LoVo (cell line): ENCODE results near the gene DPH5.
"Not testable (repeated sequence)": the region's sequence is repeated elsewhere in the genome, so short reads cannot be mapped to it uniquely, and the experiment has no call there.

Experiments used
- DNase-seq: peaks from one replicate; pipeline ENCODE4 v3.0.0-alpha.2; 2016; ENCODE audit warnings: low spot score

Gene DPH5

DNA sequence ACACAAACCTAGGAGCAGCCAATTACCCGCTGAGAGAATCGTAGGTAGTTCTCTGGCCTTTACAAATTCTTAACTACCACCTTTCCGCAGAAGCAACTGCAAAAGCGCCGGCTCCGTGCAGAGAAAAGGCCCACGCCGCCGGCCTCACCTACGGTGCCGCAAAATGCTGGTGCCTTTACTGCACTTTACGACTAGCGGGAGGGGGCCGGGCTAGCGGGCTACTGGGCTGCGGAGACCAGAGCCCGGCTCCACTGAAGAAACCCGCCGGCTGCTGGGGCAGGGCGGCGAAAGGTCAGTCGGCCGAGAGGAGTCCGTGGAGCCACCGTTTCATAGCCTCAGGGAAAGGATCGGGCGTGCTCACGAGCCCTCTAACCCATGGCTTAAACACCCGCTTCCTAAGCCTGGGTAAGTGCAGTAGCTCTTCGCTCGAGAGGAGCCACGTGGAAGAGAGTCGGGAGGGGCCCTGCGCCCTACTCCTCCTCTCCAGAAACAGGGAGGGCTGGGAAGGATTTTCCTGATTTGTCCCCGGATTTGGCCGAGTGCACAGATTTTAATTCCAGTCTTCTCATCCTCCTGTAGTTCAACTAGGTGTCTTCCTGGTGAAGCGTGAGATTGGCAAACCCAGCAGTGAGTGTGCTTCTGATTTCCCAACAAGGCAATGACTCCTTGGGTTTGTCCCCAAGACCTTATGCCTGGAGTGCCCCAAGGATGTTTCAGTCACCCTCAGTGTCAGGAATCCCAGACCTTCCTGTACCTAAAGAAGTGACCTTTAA is at the start of gene DPH5:
Gene DPH5 (minus strand): TSS at position 128 of the 773 bp plus-strand sequence. CDS start 341 bp downstream, outside the sequence.
- DNase-seq: peak; percentile 87

DNA sequence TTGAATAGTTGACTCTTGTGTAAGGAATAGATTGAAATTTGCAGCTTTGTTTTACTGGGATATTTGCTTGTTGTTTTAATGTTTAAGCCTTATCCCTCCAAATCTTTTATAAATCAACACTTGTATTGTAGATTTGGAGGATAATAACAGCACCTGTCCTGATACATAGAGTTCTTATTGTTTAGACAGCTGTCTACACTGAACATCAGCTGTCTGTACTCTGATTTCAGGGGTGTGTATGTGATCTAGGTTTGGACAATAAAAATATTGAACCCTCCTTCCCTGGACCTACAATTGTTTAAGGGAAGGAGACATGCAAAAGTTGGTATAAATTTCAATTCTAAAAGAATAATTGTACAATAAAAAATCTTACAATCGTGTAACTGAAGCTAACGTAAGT is 48.3 kb upstream of the DPH5 start:
- DNase-seq: no peak

GRCh38 chr1:101071470-101071891 is 45.9 kb upstream of the DPH5 start:
- no peak for DNase-seq

GRCh38 chr1:101069158-101069557 is 43.6 kb upstream of the DPH5 start:
- DNase-seq: no peak

DNA sequence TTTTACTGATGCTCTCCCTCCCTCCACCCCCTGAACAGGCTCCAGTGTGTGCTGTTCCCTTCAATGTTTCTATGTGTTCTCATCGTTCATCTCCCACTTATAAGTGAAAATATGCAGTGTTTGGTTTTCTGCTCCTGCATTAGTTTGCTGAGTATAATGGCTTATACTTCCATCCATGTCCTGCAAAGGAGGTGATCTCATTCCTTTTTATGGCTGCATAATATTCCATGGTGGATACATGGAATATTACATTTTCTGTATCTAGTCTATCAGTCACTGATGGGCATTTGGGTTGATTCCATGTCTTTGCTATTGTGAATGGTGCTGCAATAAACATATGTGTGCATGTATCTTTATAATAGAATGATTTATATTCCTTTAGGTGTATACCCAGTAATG is 41.4 kb upstream of the DPH5 start:
- not testable (repeated sequence) for DNase-seq

DNA sequence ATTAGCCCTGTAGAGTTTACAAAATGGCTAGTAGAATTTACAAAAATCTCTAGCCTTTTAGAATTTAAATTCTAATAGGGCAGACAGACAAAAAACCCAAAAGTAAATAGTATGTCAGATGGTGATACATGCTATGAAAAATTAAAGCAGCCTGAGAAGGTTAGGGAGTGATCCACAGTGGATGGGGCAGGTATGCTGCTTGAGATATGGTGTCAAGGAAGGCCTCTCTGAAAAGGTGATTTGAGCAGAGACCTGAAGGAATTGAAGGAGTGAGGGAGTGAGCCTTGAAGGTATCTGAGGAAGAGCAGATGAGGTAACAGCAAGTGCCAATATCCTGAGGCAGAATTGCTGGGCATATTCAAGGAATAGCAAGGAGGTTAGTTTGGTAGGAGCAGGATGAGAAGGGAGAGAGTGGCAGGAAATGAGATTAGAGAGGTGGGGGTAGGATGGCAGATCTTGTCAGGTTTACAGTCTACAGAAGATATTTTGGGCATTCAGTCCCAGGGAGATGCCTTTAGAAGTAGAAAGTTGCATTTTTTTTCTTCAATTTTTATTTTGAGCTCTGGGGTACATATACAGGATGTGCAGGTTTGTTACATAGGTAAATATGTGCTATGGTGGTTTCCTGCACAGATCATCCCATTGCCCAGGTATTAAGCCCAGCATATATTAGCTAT is 40.8 kb upstream of the DPH5 start:
- no peak for DNase-seq

DNA sequence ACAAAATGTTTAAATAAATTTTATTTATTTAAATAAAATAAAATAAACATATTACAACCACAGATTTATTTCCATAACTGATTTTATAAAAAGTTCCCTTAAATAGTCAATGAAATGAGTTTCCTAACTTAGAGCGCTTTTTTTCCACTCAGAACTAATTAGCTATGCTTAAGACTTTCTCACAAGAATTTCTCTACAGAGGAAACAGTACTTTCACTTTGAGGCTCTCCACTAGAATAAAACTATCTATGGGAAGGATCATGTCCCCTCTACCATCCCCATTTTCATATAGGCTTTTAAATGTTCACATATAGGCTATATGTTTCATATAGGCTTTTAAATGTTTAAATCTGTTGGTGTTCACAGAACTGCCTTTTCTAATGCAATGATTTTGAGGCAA is 40.0 kb upstream of the DPH5 start:
- DNase-seq: no peak

- no peak for DNase-seq
Observed at GRCh38 chr1:101064697-101065096, 39.1 kb upstream of the DPH5 start.

GRCh38 chr1:101060992-101061391 is 35.4 kb upstream of the DPH5 start:
- DNase-seq: no peak

- no peak for DNase-seq
Observed at GRCh38 chr1:101059945-101060542, 34.5 kb upstream of the DPH5 start.

DNA sequence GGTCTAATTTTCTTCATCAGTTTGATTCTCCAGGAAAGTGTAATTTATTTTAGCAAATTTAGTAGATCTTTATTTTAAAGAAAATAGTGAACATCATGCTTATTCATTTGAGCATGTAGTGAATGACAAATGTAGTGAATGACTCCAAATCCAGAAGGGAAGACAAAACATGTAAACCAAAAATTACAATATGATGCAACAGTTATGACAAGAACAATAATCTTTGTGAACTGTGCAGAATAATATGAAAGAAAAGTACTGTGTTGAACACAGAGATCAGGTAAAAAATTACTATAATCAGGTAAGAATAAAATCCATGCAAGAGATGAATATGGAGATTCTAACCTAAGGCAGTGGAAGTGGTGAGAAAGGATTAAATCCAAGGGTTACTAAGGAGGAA is 30.0 kb upstream of the DPH5 start:
- no peak for DNase-seq

DNA sequence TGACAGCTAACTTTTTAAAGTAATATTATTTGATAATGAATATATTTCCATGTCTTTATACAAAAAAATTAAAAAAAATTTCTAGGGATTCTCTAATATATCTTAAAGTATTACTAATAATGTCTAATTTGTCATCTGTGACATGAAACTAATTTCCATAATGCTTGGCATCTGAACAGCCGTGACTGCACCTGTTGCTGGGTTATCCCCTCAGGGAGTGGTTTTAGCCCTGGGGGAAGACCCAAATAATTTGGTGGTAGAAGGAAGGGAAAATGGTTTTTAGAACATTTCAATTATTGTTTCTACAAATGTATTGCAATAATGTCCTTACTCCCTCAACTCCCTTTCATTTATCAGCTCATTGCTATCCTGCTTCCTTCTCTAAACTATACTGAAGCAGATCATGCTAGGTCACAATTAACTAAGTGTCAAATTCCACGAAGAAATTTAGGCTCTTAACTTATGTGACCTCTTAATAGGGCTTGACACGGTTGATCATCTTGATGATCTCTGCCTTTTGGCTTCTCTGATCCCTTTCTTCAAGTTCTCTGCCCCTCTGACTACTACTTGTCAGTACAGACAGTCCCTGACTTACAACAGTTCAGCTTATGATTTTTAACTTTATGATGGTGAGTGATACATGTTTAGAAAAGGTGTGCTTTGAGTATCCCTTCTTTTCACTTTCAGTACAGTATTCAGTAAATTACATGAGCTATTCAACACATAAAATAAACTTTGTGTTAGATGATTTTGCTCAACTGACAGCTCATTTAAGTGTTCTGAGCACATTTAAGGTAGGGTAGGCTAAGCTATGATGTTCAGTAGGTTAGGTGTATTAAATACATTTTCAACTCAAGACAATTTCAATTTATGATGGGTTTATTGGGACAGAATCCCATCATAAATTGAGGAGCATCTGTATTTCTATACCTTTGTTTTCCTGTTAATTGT is 26.4 kb upstream of the DPH5 start:
- no peak for DNase-seq

DNA sequence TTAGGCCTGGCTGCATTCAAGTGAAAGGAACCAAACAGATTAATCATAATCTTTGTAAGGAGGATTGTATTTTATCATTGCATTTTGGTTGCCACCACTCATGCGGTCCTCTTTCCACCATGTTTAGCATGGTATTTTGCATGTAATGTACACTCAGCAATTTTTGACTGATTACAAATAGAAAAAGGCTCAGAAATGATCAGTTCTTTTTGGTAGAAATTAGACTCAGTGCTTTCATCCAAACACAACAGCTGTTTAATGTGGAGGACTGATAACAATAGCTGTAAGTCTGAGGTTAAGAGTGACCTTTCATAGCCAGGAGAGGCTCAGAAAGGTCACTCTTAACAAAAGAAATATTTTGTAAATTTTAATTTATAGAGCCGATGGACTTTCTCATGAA is 25.3 kb upstream of the DPH5 start:
- no peak for DNase-seq

- DNase-seq: no peak
Observed at GRCh38 chr1:101044749-101045148, 19.2 kb upstream of the DPH5 start.

DNA sequence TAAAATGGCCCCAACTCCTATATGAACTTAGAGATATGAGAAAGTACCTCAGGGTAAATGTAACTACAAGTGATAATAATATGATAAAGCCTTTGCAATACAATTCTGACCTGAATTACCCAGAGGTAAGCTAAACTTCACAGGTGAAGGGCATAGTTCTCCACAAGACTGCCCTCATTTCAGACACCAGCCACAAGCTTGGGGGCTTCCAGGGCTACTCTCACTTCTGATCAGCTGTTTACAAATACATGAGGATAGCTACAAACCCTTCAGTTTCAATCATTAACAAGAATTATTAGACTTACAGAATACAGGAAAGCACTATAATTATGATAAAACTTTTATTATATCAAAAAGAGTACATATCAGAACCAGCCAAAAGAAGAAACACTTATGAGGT is 18.7 kb upstream of the DPH5 start:
- DNase-seq: no peak

DNA sequence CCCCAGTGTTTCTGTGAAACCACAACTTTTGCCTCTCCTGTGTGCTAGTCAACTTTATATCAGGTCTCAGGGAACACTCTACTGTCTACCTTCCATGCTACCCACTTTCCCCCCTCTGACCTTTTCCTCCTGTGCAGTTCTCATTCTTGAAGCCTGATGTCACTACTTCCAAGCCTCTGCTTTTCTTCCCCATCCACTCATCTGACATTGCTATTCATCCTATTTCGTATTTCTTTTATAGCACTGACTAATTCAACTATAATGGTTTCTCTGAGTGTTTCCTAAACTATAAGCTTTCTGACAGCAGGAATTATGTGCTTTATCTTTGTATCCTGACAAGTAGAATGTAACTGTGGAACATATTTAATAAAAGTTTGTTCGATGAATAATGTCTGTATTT is 18.2 kb upstream of the DPH5 start:
- no peak for DNase-seq

DNA sequence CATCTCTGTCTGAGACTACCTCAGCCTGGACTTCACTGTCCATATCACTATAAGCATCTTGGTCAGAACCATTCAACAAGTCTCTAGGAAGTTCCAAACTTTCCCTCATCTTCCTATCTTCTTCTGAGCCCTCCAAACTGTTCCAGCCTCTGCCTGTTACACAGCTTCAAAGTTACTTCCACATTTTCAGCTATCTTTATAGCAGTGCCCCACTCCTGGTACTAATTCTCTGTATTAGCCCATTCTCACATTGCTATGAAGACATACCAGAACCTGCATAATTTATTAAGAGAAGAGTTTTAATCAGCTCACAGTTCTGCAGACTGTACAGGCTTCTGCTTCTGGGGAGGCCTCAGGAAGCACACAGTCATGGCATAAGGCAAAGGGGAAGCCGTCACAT is 15.7 kb upstream of the DPH5 start:
- DNase-seq: no peak

DNA sequence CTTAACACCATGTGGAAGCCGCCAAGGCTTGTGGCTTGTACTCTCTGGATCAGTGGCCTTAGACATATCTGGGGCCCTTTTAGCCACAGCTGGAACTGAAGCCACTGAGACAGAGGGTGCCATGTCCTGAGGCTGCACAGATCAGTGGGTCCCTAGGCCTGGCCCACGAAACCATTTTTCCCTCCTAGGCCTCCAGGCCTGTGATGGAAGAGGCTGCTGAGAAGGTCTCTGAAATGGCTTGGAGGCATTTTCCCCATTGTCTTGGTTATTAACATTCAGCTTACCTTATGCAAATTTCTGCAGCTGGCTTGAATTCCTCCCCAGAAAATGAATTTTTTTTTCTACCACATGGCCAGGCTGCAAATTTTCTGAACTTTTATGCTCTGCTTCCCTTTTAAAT is 15.1 kb upstream of the DPH5 start:
- no peak for DNase-seq

- no peak for DNase-seq
Observed at GRCh38 chr1:101039245-101039644, 13.7 kb upstream of the DPH5 start.

DNA sequence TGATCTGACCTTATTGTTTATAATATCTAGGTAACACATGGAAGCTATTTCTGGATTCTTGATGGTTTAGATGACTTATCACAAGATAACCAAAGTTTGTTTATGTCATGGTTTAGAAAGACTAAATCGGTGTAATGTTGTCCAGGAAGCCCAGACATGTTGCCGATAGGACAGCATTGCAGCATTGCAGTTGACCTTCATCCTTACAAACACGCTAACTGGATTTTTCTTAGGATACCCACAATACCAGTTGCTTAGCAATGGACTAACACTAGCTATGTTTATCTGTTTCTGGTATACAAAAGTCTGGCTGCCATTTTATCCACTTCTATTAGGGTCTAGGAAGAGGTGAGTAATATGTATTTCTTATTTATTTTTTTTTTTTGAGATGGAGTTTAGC is 11.7 kb upstream of the DPH5 start:
- DNase-seq: no peak

GRCh38 chr1:101033017-101033416 is 7.4 kb upstream of the DPH5 start:
- DNase-seq: no peak

DNA sequence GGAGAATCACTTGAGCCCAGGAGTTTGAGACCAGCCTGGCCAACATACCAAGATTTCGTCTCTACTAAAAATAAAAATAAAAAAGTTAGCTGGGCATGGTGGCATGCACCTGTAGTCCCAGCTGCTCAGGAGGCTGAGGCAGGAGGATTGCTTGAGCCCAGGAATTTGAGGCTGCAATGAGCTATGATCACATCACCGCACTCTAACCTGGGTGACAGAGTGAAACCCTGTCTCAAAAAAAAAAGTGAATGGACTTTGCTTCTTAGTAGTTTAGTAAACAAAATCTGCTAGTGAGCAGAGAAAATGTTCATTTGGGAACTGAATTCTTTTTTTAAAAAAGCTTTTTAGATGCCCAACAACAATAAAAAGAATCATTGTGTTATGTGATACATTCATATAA is 6.5 kb upstream of the DPH5 start:
- not testable (repeated sequence) for DNase-seq
